ENCODE data around the gene CABYR.

CABYR gene

DNA sequence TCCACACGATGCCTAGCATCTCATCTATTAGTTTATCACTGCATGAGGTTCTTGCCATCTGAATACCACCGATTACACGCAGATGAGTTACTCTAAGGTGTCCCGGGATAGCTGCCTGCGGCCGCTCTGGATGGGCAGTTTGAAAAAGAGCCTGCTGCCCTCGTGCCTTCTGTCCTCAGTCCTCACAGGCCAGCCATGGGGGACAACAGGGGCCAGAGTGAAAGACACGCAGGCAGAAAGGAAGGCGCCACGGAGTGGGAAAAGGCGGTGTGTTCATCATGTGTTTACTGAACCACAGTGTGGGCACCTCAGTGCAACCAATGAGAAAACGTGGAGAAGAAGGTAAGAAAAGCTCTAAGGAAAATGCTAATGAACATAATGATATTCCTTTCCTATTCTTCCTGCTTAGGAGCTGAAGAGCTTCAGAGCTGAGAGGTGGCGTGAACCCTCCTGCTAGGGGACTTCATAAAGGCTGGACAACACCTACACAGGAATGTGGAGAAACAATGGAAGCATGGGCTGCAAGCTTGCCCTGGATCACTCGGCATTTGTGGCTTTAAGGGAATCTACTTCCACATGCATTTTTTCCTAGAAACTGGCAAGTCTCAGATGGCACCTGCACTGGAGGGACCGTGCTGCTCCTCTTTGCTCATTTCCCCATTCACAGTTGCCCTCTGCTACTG is 50.9 kb downstream of the CABYR start:
- in situ Hi-C loops (cut with MboI; ENCODE audit: low sequenced_read_pairs, unreplicated experiment), result loop anchor here (25.0 kb wide), 1 partner anchor 103 kb away; no protein-coding TSS in a partner anchor
- DNase-seq (ENCODE audit: low spot score), result no peak
- no peak for TF ChIP-seq CTCF (IDR thresholded peaks at IDR 0.05; ENCODE audit: borderline replicate concordance, control extremely low read depth, extremely low read depth, insufficient read depth, missing control alignments)

- in situ Hi-C loops (cut with MboI; ENCODE audit: low sequenced_read_pairs, unreplicated experiment), result loop anchor here (25.0 kb wide), 1 partner anchor 103 kb away; no protein-coding TSS in a partner anchor
Observed at GRCh38 chr18:24190590-24190989, 51.7 kb downstream of the CABYR start.

DNA sequence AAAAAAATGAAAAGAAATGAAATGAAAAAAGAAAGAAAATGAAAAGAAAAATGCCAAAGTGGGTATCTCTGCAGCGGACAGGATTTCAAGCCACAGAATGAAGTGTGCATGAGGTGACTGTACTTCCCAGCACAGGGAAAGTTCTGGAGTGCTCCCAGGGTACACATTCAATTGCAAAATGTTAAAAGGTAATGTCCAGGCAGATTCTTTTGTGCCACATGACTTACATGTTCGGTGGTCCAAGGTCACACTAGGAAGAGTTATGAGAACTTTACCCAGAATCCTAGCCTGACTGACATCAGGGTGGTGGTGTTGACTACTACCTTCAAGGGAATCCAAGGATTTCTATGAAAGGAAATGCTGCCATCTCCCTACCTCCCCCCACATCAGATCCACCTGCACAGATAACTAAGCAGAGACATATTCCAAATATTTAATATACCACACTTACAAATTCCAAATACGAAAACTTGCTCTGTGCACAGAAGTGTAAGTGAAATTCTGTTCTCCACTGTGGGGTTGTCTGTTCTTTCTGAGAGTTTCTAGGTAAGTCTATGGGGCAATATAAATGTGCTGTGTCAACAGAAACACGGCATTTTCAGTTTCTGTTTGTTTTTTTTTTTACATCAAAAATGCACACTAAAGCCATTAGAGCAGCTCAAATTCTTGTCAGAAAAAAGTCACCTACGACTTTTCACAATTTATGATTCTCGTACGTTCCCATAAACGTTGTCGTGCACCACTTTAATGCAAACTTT is 56.6 kb downstream of the CABYR start:
- no peak for TF ChIP-seq CTCF (IDR thresholded peaks at IDR 0.05; ENCODE audit: borderline replicate concordance, control extremely low read depth, extremely low read depth, insufficient read depth, missing control alignments)
- no peak for DNase-seq (ENCODE audit: low spot score)
- in situ Hi-C loops (cut with MboI; ENCODE audit: low sequenced_read_pairs, unreplicated experiment), result loop anchor here (25.0 kb wide), 1 partner anchor 108 kb away; no protein-coding TSS in a partner anchor

More at GRCh38 chr18:24190590-24190989, 51.7 kb downstream of the CABYR start:
- no peak for TF ChIP-seq CTCF (IDR thresholded peaks at IDR 0.05; ENCODE audit: borderline replicate concordance, control extremely low read depth, extremely low read depth, insufficient read depth, missing control alignments)
- DNase-seq (ENCODE audit: low spot score), result no peak

DNA sequence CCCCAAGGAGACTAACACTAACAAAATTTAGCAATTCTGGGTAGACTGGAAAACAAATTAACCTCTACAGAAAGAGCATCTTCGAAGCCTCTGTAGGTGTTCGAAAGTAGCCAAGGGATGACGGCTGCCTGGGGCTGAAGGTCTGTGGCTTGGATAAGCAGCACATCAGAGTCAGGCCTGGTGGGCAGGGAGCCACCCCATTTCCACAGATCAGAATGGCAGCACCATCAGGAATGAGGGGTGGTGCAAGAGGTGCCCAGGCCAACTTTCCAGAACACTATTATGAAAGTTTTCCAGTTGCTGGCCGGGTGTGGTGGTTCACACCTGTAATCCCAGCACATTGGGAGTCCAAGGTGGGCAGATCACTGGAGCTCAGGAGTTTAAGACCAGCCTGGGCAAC is 57.9 kb downstream of the CABYR start:
- no peak for TF ChIP-seq CTCF (IDR thresholded peaks at IDR 0.05; ENCODE audit: borderline replicate concordance, control extremely low read depth, extremely low read depth, insufficient read depth, missing control alignments)
- in situ Hi-C loops (cut with MboI; ENCODE audit: low sequenced_read_pairs, unreplicated experiment), result loop anchor here (25.0 kb wide), 1 partner anchor 109 kb away; no protein-coding TSS in a partner anchor
- no peak for DNase-seq (ENCODE audit: low spot score)

DNA sequence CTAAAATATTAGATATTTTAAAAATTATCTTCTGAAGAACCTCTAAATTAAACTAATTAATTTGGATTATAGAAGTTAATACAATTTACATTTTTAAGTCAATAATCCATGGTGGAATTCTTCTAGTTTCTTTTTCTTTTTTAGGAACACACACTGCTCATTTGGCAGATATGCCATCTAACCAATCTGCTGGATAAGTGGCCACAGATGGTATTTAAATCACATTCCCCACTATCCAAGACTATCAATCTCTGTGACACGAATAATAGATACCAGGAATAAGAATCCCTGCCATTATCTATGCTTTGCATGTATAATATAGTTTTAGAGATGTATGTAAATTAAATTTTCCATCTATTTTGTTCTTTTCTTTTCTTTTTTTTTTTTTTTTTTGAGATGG is 58.5 kb downstream of the CABYR start:
- no peak for TF ChIP-seq CTCF (IDR thresholded peaks at IDR 0.05; ENCODE audit: borderline replicate concordance, control extremely low read depth, extremely low read depth, insufficient read depth, missing control alignments)
- in situ Hi-C loops (cut with MboI; ENCODE audit: low sequenced_read_pairs, unreplicated experiment), result loop anchor here (25.0 kb wide), 1 partner anchor 110 kb away; no protein-coding TSS in a partner anchor
- no peak for DNase-seq (ENCODE audit: low spot score)

- in situ Hi-C loops (cut with MboI; ENCODE audit: low sequenced_read_pairs, unreplicated experiment), result loop anchor here (25.0 kb wide), 1 partner anchor 111 kb away; no protein-coding TSS in a partner anchor
- no peak for DNase-seq (ENCODE audit: low spot score)
- TF ChIP-seq CTCF (IDR thresholded peaks at IDR 0.05; ENCODE audit: borderline replicate concordance, control extremely low read depth, extremely low read depth, insufficient read depth, missing control alignments), result no peak
Observed at GRCh38 chr18:24198461-24198860, 59.6 kb downstream of the CABYR start.
